ENCODE measurements around the gene LRRC1.

Gene LRRC1

GRCh38 chr6:53815381-53816119, 20.7 kb downstream of the LRRC1 start:
- H3K4me3 ChIP-seq (ENCODE audit: low read depth, low read length): no peak overlapping the region
- TF ChIP-seq, protein P1, sequence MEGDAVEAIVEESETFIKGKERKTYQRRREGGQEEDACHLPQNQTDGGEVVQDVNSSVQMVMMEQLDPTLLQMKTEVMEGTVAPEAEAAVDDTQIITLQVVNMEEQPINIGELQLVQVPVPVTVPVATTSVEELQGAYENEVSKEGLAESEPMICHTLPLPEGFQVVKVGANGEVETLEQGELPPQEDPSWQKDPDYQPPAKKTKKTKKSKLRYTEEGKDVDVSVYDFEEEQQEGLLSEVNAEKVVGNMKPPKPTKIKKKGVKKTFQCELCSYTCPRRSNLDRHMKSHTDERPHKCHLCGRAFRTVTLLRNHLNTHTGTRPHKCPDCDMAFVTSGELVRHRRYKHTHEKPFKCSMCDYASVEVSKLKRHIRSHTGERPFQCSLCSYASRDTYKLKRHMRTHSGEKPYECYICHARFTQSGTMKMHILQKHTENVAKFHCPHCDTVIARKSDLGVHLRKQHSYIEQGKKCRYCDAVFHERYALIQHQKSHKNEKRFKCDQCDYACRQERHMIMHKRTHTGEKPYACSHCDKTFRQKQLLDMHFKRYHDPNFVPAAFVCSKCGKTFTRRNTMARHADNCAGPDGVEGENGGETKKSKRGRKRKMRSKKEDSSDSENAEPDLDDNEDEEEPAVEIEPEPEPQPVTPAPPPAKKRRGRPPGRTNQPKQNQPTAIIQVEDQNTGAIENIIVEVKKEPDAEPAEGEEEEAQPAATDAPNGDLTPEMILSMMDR (IDR thresholded peaks at IDR 0.05; ENCODE audit: low read depth, low read length): no peak

DNA sequence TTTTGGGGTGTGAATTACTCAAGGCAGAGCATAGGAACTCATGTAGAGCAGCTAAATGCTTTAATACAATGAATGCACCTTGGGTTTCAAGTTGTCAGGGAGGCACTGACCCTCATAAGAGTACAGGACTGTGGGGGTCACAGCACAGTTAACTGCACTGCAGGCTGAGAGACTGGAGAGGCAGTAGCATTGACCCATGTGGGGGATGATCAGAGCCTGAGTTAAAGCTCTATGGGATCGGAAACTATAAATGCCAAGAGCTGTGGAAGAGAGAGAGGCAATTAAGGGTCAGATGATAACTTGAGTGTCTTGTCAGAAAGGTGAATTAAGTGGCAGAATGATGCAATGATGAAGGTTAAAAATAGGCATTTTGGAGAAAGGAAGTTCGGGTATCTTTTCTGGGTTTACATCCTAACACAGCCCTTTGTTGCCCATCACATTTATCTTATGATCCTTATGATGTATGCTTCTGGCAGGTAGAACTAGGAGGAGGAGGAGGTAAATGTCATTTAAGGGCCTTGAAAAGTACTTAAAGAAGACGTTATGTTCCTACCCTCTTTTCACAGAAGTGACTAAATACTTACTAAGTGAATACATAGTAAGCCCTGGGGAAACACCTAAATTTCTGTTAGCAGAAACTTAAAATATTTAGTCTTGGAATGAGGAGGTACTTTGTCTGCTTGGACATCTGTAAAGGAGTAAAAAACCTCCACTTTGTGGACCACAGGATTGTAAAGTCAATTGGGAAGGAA, 24.2 kb downstream of the LRRC1 start:
- no peak overlapping the region for H3K4me3 ChIP-seq (ENCODE audit: low read depth, low read length)
- TF ChIP-seq, protein P1 (IDR thresholded peaks at IDR 0.05; ENCODE audit: low read depth, low read length): no peak

DNA sequence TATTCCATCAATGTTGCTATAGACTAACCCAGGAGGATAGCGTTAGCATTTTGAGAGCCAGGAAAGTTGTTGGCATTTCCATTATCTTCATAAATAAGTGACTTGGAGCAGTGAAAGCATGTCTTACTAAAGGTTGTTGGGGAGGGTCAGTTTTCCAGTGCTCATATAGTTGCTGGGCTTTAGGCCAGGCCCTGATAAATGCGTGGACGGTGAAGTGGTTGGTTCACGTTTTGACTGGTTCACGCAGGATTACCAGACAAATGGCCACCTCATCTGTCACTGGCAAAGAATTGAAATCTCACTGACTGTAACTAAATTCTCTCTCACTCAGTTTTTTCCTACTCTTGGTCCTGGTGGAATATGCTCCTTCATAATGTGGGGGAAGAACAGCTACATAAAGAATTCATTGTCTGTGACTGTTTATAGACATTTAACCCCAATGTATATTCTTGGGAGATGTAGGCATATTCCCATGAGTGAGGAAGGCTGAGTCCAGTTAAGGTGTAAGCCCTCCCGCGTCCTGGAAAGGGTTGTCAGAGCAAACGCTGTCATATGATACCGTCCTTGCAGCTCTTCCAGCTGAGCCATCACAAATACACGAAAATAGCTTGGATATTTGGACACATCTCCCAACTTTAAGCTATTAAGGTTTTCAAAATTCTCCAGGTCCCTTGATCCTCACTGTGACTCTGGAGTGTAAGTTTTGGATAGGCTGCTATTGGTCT, 27.8 kb downstream of the LRRC1 start:
- no peak overlapping the region for H3K4me3 ChIP-seq (ENCODE audit: low read depth, low read length)
- TF ChIP-seq, protein P1 (IDR thresholded peaks at IDR 0.05; ENCODE audit: low read depth, low read length): no peak

DNA sequence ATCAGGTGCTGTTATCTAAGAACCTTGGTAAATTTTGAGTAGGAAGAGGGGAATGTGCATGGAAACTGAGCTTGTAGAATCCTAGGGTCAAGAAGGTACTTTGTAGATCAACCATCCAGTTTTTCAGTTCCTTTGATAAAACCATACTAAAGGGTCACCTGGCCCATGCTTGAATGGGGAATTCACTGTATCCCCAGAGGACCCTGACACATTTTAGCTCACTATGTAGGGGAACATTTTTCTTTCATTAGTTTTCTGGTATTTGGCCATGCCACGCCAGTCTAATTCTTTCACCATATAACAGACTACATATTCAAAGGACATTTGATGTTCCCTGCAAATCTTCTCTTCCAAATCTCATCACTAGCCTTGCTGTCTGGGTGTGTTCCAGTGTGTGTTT, 29.9 kb downstream of the LRRC1 start:
- no peak overlapping the region for H3K4me3 ChIP-seq (ENCODE audit: low read depth, low read length)
- TF ChIP-seq, protein P1 (IDR thresholded peaks at IDR 0.05; ENCODE audit: low read depth, low read length): no peak

GRCh38 chr6:53825532-53826321, 30.9 kb downstream of the LRRC1 start:
- TF ChIP-seq, protein P1 (IDR thresholded peaks at IDR 0.05; ENCODE audit: low read depth, low read length): no peak
- no peak overlapping the region for H3K4me3 ChIP-seq (ENCODE audit: low read depth, low read length)

- TF ChIP-seq, protein P1 (IDR thresholded peaks at IDR 0.05; ENCODE audit: low read depth, low read length): no peak
- H3K4me3 ChIP-seq (ENCODE audit: low read depth, low read length): no peak overlapping the region
Measured at GRCh38 chr6:53827531-53827930, 32.7 kb downstream of the LRRC1 start.

Data from WI38 (cell line).